ENCODE data around the gene GPR82.

GPR82 gene

GRCh38 chrX:41720125-41720779, 3.7 kb upstream of the GPR82 start:
- no peak for DNase-seq

DNA sequence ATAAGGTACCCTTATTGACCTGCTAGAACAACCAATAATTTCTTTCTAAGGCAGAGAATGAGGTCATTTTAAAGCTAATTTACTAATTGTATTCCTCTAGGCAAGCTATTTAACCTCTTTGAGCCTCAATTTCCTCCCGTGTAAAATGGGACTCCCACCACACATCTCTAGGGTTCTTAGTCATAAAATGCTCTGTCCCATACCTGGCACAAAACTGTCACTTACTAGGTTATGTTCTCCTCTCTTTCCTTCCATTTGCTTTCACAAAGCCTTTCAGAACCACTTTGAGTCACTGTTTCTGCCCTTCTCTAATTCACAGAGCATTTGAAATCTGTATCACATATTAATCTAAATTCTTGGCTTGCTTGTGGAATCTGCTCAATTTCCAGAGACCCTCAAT, 2.4 kb upstream of the GPR82 start:
- no peak for DNase-seq

GRCh38 chrX:41722214-41722613, 1.8 kb upstream of the GPR82 start:
- DNase-seq, result no peak

- DNase-seq, result no peak
These were observed 964 bp upstream of the GPR82 start for GRCh38 chrX:41722816-41723618.

- no peak for DNase-seq
These were observed 4.1 kb downstream of the GPR82 start for GRCh38 chrX:41728125-41728524.

DNA sequence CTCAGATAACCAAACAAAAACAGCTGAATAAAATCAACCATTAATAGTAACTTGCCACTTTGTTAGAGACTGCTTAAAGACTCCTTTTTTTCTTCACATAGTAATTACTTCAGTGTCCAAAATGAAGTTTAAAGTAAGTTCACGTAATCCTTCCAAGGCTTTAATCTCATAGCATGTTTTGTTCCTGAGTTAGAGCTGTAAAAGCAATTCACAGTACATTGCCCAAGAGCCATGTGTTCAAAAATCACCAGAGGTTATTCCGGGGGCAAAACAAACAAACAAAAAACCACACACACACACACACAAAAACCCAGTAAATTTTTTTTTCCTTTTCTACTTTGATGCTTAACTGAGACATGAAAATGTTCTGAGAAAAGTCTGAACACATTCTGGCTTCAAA, 6.1 kb downstream of the GPR82 start:
- no peak for DNase-seq

- DNase-seq, result no peak
These were observed 8.3 kb downstream of the GPR82 start for GRCh38 chrX:41732260-41732659.

DNA sequence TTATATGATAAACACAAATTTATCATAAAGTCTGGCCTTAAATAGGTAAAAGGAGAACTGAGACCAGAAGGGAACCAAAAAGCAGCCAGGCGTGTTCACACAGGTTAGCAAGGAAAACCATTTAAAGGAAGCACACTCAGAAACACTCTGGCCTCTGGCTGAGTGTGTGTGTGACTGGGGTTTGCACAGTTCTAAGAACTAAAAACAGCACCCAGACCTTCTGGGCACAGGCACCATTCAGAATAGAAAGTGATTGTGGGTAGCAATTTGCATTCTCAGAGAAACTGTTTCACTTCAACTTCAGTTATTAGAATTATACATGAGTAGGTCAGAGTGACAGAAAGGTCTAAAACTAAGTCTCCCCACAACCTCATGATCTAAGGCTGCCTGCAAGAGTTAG, 10.0 kb downstream of the GPR82 start:
- no peak for DNase-seq

DNA sequence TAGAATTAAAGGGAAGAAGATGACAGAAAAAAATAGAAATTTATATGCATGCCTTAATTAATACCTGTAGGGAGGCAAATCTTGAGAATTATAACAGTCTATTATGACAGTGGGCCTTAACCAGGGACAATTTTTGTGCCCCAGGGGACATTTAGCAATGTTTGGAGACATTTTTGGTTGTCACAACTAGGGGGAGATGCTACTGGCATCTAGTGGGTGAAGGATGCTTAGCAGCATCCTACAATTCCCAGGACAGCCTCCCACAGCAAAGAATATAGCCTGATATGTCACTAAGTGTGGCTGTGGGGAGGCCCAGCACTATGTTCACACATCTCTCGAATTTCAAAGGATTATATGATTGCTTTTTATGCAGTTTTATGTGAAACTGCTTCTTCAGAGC, 10.5 kb downstream of the GPR82 start:
- no peak for DNase-seq

DNA sequence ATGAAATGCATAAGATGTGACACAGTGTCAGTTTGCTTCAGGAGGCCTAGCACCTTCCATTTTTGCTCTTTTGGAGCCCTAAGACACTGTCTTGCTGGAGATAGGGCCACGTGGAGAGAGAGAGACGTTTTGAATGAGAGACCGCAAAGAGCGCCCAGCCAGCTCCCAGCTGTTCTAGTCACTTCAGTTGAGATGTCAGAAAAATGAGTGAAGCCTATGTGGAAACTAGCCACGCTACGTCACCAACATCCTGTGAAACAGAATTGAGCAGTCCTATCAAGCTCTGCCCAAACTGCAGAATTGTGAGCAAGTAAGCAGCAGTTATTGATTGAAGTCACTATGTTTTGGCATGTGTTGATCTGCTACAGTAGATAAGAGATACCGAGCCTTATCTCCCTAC, 13.1 kb downstream of the GPR82 start:
- no peak for DNase-seq

DNA sequence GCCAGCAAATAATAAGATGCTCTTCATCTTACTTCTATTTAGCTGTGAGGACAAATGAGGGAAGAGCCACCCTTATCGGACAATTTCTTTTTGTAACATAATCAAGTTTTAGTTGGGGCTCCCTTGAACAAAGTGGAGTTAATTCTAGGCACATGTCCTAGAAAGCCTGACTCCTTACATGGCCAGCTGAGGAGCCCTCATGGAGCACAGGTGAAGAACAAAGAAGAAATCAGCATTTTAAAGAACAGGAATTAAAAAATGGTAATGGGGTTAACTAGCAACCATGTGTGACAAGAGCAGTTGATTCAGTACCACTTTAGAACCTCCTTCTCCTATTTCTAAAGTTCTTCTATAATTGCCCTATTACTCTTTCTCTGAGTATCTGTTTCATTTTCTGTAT, 15.9 kb downstream of the GPR82 start:
- no peak for DNase-seq

DNA sequence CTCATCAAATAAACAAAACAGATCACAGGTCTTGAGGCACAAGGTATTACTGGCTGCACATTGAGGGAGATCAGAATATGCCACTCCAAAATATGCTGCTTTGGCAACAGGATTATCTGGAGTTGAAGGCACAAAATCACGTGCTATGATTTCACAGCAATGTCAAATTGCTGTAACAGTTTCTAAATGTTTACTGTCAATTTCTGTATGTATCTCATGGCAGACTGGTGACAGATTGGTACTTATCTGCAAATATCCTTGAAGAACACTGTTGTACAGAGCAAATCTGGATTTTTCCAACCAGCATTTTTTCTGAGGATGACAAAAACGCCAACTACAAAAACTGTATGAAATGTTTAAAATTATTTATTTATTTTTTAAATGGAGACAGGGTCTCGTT, 26.7 kb downstream of the GPR82 start:
- no peak for DNase-seq

DNA sequence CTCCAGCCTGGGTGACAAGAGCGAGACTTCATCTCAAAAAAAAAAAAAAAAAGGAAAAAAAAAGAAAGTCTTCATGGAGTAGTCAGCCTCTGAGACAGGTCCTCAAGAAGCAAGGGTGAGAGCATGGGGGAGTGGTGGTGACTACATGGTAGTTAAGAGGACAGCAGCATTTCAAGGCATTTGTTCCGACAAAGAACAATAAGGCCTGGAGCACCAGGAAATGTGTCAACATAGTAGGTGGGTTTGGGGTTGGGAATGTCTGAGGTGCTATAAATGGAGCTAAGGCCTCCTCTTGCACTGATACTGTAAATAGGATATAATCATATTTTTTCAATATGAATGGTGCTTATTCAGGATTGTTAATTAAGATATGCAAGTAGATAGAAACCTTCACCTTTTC, 34.4 kb downstream of the GPR82 start:
- DNase-seq, result no peak

DNA sequence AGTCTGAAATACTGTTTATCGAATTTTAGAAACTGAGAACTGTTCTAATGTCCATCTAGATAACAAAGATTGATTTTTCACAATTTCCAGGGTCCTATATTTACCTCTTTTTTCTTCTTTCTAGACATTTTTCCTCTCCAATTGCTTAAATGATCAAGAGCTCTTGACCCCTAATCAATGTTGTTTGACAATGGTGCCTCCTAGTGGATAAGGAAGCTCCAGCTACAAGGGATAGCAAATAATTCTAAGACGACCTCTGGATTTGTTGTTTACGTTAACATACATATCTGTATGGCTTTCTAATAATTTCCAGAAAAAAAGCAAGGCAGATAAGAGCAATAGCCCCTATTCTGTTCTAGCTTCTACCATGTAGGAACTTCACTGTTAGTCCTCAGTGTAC, 35.8 kb downstream of the GPR82 start:
- no peak for DNase-seq

DNA sequence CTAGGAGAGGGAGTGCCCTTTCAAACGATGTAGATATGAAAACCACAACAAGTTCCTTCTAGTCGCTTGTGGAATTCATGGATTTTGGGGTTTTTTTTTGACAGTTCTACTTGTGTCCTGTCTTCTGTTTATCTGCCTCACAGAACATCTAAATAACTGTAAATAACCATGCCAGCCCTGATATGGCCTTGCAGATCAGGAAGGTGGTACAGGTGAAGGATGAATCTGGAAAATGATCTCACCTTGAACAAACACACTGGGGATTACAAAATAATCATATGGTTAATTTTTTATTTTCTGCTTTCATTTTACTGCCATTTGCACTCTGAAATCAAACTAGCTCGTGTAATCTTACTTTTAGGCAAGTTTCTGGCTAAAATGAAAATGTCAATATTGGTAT, 37.2 kb downstream of the GPR82 start:
- DNase-seq, result no peak

DNA sequence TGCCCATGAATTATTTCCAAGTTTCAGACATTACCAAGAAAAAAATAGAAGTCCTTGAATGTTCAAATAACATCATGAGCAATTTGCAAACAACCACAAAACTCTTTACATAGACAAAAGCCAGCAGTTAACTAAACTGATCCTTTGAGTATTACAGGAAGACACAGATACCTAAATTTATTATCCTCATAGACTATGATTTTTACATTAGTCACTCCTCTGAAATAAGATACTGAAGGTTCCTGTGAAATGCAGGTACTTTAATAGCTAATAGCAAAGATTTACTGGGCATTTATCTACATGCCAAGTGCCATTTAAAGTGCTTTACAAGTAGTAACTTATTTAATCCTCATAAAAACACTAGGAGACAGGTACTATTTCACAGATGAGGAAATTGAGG, 37.7 kb downstream of the GPR82 start:
- no peak for DNase-seq

DNA sequence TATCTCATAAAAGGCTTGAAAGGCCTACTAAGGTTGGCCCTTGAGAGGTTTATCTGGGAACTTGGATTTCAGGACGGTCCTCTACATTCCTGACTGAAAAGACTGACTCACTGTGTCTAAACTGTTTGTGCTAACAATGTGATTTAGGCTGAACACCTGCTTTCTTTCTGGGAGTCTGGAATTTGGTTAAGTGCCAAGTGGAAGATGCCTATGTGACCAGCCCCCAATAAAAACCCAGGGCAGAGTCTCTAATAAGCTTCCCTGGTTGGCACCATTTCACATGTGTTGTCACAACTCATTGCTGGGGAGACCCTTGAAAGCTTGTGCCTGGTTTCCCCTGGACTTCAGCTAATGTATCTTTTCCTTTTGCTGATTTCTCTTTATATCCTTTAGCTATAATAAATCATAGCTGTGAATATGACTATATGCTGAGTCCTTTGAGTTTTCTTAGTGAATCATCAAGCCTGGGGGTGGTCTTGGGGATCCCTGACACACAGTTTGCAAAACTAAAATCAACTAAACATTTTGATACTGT, 55.1 kb downstream of the GPR82 start:
- DNase-seq, result no peak
